ENCODE results near the gene RAP1GAP2. TPM values are rescaled to one million over a fixed set of nuclear protein-coding genes. Genes with fewer than 3 reads are reported as not detected.
"Not testable (repeated sequence)": the region's sequence is repeated elsewhere in the genome, so short reads cannot be mapped to it uniquely, and the experiment has no call there.

Gene RAP1GAP2
- polyA plus RNA-seq, 1 donor: 1.8 TPM

GRCh38 chr17:3027786-3028532 lies 231.7 kb downstream of the RAP1GAP2 start:
- no peak for DNase-seq

GRCh38 chr17:3029213-3029913 lies 233.1 kb downstream of the RAP1GAP2 start:
- DNase-seq: no peak

DNA sequence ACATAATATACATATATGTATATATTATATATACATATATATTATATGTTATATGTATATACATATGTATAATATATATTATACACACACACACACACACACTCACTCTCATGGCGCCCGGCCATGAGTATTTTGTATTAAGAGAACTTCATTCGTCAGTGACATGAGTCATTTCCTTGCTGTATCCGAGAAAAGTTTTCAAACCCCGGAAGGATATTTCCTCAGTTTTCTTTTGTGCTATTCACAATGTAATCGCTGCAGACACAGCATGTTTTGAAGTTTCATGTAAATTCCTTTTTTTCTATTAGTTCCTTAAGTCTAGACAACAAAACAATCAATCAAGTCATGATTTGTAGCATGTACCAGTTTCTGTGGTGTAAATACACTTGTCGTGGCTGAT lies 233.9 kb downstream of the RAP1GAP2 start:
- no peak for DNase-seq

DNA sequence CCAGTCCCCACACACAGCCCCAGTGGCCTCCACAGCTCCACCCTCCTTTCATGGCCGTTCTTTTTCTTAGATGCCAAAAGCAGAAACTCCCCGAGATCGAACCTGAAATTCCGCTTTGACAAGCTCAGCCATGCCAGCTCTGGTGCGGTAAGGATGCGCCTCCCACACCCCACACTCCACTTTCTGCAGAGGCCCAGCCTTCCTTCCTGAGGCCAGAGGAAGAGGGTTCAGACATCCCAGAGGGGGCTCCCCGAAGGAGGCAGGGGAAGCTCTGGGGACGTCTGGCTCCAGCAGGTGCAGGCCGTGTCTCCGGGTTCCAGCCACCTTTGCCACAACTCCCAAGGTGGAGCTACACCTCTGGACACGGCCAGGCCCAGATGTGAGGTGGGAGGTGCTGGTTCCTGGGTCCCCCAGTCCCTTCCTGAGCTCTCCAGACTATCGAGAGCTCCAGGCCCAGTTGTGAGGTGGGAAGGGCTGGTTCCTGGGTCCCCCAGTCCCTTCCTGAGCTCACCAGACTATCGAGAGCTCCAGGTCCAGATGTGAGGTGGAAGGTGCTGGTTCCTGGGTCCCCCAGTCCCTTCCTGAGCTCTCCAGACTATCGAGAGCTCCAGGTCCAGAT lies 234.7 kb downstream of the RAP1GAP2 start:
- not testable (repeated sequence) for DNase-seq

- no peak for DNase-seq
These were observed 236.3 kb downstream of the RAP1GAP2 start for GRCh38 chr17:3032258-3033247.

DNA sequence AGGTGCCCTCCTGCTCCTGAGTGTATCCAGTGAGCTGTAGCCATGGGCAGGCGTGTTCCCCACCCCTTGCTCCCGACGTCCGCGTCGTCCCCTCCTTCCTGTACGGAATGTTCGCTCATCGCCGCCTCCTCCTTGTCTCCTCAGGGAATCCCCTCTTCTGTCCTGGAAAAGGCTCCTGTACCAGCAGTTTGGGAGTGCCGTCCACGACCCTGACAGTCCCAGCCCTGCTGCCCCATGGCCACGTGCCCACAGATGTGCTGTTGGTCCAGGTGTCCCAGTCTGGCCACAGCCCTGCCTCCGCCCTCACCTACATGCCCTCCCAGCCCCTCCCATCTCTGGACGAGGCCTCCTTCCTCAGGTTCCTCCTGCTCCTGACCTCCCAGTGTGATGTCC lies 237.0 kb downstream of the RAP1GAP2 start:
- no peak for DNase-seq

DNA sequence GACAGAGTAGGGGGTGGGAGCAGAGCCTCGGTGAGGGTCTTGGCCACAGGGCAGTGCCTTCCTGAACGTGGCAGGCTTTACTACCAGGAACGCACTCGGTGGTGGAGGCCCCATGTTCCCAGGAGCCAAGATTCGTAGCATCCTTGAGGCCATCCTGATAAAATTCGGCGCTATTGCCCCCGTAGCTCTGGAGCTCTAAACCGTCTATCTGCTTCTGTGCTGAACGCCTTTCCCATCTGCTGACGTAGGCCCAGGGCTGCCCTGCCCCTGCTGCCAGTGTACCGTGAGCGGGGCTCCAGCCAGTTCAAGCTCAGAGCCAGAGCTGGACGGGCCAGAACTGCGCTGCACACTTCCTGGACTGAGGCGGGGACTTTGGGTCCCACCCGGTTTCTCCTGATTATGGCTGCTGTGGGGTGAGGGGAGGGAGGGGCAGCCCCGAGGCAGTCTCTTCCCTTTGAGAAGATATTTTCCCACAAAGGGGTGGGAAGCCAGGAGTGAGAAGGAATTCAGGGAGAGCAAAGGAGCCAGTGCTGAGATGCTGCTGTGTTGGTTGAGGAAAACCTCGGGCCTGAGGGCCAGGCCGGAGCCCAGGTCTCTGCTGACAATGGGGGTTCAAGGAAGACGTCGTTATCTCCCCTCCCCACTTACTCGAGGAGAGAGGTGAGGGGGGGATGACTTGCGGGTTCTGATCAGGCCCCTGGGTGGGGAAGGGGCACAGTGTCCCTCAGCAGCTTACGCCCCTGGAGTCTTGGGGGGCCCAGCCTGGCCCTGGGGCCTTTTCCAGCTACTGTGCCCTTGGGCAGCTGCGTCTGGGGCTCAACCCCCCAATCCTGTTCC lies 237.7 kb downstream of the RAP1GAP2 start:
- DNase-seq: no peak

GRCh38 chr17:3034578-3034920 lies 238.3 kb downstream of the RAP1GAP2 start:
- no peak for DNase-seq

DNA sequence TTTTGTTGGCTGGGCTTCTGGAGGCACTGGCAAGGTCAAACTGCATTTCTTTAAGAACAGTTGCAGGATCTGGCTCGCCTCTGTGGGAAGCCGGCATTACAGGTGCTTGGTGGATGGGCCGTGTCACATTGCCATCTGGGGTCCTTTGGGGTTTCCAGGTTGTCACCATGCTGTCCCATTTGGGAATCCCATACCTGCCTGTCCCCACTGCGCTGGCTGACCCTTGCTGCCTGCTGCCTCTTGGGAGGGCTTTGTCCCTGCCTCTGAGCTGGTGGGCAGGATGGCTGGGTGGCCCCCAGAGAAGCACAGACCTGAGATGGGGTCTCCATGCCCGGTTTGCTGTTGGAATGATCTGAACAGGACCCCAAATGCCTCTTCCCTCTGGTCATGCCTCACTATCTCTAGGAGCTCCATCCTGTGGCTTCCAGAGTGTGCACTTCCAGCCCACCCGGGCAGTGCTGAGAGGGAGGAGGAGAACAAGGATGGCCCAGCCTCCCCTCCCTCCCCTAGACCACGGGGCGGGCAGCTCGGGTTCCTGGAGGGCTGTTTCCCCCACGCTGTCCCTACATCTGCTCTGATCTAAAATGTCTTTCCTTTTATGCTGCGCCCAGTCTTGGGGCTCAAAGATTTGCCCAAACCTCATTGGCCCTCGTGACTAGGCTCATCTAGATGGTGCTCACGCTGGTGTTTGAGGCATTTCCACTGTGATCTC lies 239.2 kb downstream of the RAP1GAP2 start:
- no peak for DNase-seq

- DNase-seq: no peak
These were observed 239.7 kb downstream of the RAP1GAP2 start for GRCh38 chr17:3035968-3036280.

DNA sequence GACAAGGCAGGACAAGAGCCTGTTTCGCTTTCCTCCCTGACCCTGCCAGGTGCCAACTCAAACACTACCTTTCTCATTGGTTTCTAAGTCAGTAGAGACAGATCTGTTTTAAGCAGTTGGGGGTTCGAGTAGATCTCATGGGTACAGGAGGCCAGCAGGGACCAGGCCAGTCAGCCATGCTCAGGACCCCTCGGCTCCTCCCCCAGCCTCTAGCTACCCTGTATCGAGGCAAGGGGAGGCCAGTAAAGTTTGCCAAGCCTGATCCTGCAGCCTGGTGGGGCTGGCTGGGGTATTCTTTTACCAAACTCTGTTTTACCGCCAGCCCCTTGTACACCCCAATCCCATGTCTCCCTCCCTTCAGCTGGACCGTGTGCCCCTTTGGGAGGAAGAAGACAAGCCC lies 240.6 kb downstream of the RAP1GAP2 start:
- DNase-seq: no peak

- no peak for DNase-seq
These were observed 241.0 kb downstream of the RAP1GAP2 start for GRCh38 chr17:3037259-3037658.

- DNase-seq: no peak
These were observed 242.7 kb downstream of the RAP1GAP2 start for GRCh38 chr17:3038941-3039340.

- no peak for DNase-seq
These were observed 243.5 kb downstream of the RAP1GAP2 start for GRCh38 chr17:3039736-3040135.

DNA sequence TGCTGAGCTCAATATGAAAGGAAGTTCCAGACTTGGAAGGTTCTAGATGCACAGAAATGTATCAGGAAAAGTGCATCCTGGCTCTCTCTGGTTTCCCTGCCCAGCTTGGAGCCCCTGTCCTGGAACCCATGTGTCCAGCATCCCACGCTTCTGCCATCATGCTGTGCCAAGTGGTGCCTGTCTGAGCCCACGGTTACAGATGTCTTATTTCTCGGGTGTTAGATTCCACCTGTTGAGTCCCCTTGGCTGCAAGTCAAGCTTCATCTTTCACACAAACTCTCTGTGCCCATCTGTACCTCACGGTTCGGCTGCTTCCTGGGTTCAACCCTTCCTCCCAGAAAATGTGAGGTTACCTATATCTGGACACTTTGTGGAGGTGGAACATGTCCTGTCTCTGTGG lies 244.6 kb downstream of the RAP1GAP2 start:
- no peak for DNase-seq

DNA sequence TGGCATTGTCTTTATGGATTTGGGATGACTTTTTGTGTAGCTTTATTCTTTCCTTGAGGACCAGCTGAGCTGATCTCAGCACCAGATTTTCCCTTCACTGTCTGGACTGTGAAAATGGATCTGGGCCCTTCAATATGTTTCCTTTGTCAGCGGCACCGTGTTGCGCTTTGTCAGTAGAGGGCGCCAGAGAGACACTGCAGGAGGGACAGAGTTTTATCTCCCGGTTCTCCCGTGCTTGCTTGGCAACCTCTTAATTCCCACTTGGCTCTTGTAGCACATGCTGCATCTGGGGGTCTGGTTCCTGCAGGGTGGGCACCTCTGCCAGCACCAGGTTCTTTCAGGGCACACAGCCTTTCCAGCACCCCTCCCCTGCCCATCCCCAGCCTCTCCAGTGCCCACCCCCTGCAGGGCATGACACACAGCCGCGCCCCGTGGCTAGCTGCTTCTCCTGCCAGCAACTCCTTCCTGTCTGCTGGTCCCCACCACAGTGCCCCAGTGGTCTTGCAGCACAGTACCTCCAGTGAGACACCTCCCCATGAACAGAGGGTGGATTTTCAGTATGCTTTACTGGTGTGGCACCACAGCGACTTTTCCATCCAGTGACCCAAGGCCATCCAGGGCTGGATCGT lies 247.6 kb downstream of the RAP1GAP2 start:
- no peak for DNase-seq

DNA sequence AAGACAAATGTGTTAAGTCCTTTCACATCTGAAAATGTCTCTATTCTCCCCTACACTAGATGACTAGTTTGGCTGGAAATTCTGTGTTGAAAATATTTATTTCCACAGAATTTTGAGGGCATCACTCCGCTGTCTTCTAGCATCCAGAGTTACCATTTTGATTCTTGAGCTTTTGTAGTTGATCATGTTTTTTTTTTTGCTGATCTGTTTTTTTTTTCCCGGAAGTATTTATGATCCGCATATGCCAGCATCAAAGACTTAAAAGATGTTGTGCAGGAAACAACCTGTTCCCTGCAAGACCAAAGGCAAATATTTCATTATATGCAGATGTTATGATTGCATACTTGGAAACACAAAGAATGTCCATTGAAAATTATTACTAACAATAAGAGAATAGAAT lies 250.5 kb downstream of the RAP1GAP2 start:
- no peak for DNase-seq

DNA sequence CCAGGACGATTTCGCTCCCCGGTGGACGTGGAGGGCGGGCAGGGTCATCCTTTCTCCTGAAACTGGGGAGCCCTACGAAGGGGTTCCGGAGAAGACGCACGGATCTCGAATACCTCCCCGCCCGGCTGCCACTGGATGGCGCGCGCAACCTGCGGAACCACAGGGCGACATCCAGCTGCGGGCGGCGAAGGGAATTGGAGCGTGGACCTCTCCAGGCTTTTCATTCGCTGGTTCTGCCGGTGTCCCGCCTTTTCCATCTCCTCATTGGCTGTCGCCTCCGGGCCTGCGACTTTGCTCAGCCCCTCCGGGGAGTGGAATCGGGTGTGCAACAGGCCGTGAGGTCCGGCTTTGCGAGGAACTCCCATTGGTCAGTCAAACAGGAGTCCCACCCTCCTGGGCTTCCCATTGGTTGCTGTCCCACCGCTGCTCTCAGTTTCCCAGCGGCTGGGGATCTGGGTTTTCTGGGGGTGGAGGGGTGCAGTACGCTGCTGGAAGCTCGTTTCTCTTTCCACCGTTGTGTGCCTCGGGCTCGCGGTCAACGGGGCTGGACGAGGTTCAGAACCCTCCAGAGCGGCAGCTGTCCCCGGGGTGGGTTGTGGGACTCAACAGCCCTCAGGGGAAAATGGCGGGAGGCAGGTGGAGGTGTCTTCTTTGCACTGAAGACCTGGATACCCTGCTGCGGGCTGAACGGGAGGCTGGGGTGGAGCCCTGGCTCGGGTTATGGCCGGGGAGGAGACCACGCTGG lies 252.7 kb downstream of the RAP1GAP2 start:
- peak; percentile 95 for DNase-seq

GRCh38 chr17:3049705-3050295 lies 253.6 kb downstream of the RAP1GAP2 start:
- no peak for DNase-seq

DNA sequence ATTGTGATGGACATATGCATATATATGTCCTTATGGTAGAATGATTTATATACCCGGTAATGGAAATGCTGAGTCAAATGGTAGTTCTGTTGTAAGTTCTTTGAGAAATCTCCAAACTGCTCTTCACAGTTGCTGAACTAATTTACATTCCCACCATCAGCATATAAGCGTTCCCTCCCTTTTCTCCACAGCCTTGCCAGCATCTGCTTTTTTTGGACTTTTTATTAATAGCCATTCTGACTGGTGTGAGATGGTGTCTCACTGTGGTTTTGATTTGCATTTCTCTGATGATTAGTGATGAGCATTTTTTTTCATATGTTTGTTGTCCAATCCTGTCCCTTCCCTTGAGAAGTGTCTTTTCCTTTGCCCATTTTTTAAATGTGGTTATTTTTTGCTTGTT lies 258.6 kb downstream of the RAP1GAP2 start:
- not testable (repeated sequence) for DNase-seq
